ENCODE results near the gene CRKL.

Gene CRKL

DNA sequence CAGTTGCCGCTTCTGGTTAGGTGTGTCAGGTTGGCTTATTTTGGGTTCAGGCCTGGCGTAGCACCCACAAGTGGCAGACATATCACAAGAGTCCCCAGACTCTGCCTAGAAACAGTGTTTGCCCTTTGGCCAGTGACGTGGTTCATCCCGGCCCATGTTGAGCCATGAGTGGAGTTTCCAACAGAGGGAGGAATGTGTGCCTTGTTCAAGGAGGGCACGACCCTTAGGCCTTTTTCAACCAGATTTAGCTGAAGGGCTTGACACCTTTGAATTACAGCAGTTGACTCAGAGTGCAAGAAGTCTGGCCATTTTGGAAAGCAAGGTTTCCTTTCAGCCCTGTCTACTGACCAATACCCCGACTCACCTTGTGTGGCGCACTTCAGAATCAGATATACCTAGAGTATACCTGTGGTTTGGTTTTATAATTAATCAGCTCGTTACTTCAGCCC is 34.7 kb downstream of the CRKL start:
- no peak for DNase-seq (ENCODE audit: low spot score)

DNA sequence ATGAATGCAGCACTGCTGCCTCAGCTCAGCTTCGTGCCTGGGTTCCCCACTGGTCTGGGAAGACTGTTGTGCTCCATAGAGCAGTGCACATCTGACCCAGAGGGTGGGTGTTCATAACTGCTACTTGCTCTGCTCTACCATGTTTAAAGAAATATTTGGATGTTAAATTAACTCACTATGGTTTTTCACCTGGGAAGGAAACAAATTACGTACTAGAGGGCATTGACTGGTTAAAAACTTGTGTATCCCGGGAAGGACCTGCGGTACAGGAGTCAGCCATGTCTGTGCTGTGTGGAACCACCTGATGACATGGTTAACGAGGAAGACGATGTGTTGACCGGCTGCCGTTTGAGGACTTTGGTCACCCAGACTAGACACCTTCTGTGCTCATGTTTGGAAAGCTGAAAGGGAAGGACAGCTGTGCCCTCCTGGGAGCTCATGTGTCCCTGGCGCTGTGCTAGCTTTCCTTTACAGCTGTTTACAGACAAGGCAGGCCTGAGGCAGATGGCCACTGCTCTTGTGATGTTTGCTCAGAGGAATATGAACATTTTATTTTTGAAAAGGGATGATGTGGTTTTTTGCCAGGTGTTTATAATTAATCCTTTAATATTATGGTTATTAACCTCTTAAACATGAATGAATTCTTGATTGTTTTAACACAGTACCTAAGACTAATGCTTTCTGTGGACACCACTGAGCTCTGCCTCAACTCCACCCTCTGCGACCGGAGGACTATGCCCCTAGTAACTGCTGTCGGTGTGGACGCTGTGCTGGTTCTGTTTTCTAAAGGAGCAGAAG is 35.5 kb downstream of the CRKL start:
- DNase-seq (ENCODE audit: low spot score), result no peak

DNA sequence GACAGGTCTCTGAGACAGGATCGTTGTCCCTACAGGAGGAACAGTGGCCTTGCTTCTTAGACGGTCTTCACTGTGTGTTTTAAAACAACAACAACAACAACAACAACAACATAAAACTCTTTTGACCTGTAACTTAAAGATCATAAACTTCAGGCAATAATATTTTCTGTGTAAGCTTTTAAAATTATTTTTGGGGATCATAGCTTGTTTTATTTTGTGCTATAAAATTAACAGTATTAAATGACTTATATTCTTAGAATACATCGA is 36.1 kb downstream of the CRKL start:
- no peak for DNase-seq (ENCODE audit: low spot score)

DNA sequence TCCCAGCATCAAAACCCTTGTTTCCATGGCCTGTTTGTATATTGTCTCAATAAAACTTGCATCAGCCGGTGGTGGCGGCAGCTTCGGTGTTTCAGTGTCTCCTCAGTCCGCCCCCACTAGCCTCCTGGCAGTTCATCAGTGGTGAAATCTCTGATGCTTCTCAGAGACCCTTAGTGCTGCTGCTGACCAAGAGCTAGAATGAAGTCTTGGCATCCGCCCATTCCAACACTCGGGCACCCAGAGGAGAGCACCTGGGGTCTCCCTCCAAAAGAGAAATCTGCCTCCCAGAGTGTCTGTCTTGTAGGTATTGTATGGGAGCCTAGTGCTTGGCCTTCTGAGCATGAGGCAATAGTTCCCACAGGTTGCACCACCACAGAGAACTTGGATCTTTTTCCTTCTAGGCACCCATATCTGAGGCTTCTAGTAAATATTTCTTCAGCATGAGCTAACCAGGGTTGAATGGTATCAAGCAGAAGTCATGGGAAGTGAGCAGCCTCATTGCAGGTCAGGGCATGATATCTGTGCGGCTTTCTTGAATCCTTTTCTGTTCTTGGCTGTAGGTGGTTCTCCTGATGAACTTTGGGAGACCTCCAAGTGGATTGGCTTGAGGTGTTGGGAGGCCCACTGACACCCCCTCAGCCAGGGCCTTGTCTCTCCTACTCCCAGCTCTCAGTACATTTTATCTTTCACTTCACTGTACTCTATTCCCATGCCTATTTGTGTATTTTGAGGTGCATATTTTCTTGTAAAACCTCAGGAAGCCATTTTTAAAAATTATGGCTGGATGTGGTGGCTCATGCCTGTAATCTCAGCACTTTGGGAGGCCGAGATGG is 36.7 kb downstream of the CRKL start:
- no peak for DNase-seq (ENCODE audit: low spot score)

DNA sequence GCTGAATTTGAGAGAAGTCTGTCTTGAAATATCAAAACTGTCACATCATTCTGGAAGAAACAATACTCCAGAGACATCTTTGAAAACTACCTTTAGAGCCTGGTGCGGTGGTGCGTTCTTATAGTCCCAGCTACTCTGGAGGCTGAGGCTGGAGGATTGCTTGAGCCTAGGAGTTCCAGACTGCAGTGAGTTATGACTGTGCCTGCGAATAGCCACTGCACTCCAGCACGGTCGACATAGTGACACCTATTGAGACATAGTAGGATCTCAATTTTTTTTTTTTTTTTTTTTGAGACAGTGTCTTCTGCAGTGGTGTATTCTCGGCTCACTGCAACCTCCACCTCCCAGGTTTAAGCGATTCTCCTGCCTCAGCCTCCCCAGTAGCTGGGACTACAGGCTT is 38.3 kb downstream of the CRKL start:
- DNase-seq (ENCODE audit: low spot score), result no peak

DNA sequence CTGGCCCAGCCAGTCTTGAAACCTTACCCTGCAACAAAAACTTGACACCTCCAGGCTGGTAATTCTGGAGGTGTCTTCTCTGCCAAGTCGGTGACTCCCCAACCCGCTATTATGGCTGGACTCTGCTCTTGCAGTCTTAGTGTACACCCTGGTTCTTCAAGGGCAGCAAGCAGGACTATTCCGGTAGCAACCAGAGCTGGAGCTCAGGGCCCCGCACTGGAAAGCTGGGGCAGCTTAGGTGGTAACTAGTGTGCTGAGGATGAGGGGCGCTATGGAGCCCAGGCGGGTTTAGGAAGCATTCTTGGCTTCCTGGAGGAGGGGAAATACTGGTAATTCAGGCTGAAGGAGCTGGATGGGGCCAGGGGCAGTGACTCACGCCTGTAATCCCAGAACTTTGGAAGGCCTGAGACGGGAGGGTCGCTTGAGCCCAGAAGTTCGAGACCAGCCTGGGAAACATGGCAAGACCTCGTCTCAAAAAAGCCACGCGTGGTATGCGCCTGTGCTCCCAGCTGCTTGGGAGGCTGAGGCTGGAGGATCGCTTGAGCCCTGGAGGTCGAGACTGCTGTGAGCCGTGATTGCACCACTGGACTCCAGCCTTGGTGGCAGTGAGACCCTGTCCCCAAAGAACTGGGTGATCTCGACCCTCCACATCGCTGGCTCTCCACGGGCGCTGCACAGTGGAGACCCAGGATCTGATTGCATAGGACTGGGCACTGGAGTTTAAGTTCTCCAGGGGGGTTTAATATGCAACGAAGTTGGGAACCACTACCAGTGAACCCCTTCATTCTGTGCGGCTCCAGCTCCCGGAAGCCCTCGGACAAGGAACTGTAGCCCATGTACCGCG is 39.3 kb downstream of the CRKL start:
- DNase-seq (ENCODE audit: low spot score), result no peak

DNA sequence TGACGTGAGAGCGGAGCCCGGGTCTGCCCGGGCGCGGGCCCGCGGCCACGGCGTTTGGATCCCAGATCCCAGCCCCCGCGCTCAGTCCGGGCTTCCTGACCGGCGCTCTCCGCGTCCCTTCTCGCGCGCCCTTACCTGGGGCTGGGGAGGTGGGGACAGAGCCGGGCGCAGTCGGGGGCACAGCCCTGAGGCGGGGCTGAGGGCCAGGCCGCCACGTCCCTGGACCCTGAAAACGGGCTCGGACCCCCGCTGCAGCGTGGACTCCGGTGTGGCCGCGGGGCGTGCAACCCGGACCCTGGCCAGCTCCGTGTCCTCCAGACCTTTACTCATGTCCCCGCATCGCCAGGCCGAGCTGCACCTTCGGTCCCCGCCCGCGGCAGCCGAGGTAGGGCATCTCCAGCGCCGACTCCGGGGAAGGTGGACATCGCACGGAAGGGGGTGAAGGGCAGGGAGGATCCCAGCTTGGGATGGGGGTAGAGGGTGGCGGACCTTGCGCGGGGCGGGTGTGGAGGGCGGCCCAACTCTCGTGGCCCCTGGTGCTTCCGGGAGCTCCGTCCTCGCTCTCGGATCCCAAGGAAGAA is 40.0 kb downstream of the CRKL start:
- DNase-seq (ENCODE audit: low spot score), result no peak

DNA sequence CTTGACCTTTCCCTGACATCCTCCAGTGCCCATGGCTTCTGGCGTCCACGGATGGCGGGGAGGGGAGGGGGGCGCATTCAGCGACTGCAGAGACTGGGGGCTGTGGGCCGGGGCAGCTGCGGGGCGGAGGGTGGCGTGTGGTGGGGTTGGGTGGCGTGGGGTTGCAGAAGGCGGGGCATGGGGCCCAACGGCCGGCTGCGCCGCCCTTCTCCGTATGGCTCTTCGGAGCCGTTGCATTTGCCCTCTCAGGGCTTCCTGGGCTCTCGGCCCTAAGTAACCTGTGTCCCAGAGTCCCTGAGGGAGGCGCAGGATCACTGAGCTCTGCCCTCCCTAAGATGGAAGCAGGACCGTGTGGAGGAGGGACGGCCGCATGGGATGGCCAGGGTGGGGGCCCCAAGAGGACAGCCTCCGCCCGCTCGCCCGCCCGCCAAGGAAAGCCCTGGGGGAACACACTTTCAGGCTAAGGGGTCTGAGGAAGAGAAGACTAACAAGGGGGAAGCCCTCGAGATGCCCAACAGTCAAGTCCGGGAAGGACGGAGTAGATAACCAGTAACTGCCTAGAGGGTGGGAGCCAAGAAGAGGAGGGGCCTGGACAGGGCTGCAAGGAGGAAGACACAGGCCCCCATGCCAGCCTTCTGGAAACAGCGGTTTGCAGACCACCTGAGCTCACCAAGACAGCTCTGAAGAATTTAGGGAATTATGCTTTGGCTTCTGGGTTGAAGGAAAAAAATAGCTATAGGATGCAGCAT is 40.6 kb downstream of the CRKL start:
- DNase-seq (ENCODE audit: low spot score), result no peak

DNA sequence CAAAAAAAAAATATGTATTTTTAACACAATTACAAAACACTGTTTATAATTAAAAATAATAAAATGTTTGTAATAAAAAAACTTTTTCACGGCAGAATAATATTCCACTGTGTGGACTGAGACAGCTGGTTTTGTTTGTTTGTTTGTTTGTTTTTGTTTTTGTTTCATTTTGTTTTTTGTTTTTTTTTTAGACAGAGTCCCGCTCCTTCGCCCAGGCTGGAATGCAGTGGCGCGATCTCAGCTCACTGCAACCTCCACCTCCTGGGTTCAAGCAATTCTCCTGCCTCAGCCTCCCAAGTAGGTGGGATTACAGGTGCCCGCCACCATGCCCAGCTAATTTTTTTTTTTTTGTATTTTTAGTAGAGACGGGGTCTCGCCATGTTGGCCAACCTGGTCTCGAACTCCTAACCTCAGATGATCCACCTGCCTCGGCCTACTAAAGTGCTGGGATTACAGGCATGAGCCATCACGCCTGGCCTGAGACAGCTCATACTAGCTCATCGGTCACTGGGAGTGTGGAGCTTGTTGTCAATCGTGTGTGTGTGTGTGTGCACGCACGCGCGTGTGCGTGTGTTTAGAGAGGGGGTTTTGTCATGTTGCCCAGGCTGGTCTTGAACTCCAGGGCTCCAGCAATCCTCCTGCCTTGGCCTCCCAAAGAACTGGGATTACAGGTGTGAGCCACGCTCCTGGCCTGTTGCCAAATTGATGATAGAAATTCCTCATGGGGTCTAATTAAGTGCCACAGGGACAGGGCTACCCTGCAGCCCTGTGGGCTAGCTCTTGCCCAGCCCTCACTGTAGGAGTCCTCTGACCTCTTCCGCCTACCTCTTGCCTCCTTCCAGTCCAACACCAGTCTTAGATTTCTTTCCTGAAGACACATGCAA is 42.6 kb downstream of the CRKL start:
- no peak for DNase-seq (ENCODE audit: low spot score)

DNA sequence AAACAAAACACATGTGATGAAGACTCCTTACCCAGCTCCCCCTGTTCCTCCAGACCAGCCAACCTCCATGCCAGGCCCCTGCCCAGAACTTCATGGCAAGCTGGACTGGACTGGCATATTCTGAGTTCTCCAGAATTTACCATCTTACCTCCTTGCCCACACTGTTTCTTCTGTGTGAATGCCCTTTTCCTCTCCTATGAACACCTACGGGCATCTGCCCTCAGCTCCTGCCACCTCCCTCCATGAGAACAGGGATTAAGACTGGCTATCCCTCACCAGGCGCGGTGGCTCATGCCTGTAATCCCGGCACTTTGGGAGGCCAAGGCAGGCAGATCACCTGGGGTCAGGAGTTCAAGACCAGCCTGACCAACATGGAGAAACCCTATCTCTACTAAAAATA is 43.4 kb downstream of the CRKL start:
- DNase-seq (ENCODE audit: low spot score), result no peak

DNA sequence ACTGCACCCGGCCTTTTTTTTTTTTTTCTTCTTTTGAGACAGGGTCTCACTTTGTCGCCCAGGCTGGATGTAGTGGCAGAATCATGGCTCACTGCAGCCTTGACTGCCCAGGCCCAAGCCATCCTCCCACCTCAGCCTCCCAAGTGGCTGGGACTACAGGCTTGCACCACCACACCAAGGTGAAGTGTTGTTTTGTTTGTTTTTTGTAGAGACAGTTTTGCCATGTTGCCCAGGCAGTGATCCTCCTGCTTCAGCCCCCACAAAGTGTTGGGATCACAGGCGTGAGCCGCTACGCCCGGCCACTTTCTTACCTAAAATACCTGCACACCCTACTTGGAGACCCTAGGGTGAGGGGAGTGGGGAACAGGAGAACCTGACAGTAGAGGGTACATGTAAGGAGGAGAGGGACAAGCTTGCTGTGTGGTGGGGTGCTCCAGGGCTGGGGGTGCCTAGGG is 45.3 kb downstream of the CRKL start:
- DNase-seq (ENCODE audit: low spot score), result no peak

DNA sequence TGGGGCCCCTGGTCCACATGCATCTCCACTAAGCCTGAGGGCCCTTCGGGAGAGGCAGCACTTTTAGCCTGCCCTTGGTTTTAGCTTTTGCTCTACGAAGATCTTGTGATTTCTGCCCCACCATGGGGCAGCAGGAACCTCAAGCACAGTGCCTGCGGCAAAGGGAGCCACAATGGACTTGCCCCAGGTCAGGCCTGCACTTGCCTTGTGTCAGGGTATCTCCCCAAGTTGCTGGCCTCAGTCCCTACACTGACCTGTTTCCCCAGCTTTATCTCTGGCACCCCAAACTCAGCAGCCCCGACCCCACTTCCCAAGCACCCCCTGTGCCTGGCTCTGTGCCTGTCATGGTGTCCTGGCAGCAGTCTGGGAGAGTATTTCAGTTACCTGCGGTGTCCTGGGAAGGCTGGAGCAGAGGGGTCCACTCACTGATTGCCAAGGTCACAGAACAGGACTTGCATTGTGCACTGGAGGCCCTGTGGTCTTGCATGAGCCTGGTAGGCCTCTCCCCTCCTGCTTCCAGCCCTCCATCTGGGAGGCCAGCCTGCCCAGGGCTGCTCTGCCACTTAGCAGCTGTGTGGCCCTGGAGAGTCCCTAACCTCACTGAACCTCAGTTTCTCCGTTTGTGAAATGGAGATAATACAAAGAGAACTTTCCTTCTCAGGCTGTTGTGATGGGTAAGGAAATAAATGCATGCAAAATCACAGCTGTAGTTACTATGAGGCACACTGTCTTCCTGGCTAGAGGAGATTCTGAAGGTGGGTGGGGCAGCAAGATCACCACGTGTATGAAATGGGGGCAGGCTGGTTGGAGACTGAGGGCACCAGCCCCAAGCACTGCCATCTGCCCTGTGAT is 46.2 kb downstream of the CRKL start:
- DNase-seq (ENCODE audit: low spot score), result no peak

DNA sequence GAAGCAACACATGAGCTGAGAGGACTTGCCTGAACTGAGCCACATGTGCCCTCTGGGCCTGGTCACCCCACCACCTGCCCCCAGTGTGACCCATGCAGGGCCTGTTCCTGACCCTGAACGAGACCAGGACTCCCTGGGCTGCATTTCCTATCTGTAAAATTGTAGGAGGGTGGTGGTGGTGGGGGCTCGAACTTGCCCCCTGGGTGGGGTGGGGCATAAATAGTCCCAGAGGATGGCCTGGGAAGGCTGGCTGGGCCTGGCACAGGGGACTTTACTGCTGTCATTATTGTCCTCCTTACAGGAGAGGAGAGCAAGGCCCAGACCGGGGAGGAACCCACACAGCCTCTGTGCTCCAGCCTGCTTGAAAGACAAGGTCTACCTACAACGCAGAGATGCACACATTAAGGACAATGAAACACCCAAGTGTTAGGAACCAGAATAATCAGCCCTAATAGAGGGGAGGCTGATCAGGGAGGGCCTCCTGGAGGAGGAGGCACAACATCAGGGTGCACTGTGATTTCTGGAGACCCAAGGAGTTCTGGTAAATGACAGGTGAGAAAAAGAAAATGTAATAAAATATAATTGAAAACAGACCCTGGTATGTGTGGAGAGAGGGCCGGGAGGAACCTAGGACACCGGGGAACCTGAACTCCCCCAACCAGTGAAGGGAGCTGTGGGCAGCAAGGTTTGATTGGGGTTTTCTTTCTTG is 47.0 kb downstream of the CRKL start:
- no peak for DNase-seq (ENCODE audit: low spot score)

DNA sequence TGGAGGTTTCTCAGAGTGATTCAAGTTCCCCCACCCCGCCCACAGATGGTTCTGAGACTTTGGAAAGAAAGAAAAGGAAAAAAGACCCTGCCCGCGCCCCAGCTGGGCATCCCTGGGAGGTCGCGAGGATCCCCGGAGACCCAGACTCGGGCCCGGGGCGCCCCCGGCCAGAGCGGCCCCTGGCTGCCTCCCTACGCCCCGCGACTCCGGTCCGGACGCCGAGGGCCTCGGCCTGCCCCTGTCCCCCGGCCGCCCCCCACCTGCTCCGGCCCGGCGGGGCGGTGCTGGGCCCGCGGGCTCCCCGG is 47.5 kb downstream of the CRKL start:
- DNase-seq (ENCODE audit: low spot score), result no peak

DNA sequence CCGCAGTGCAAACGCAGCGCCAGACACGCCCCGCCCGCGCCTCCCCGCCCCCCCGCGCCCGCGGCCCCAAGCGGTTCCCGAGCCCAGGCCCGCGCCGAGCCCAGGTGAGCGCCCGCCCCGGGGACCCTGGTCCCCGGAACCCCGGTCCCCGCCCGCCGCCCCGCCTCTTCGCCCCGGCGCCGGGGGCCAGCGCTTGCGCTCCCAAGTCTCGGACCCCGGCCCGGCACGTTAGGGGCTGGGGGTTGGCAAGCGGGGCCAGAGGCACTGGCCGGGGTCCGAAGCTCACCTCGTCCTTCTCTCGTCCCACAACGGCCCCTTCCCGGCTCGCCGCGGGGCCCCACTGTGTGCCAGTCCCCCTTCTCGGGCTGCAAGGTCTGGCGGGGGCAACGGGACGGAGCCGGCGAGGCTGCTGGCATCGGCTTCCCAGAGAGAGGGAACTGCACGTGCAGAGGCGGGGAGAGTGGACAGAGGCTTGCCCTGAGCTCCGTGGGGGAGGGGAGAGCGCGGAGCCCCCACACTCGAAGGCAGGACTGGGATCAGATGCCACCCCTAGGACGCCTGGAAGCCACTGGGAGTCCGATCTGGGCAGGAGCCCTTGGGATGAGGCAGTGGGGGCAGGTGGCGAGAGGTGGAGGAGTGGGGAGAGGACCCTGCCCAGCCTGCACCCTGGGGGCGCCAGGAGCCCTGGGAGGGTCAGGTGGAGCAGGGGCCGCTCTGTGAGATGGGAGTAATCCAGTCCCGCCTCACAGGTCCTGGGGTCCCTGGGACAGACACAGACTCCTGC is 48.1 kb downstream of the CRKL start:
- DNase-seq (ENCODE audit: low spot score), result no peak

DNA sequence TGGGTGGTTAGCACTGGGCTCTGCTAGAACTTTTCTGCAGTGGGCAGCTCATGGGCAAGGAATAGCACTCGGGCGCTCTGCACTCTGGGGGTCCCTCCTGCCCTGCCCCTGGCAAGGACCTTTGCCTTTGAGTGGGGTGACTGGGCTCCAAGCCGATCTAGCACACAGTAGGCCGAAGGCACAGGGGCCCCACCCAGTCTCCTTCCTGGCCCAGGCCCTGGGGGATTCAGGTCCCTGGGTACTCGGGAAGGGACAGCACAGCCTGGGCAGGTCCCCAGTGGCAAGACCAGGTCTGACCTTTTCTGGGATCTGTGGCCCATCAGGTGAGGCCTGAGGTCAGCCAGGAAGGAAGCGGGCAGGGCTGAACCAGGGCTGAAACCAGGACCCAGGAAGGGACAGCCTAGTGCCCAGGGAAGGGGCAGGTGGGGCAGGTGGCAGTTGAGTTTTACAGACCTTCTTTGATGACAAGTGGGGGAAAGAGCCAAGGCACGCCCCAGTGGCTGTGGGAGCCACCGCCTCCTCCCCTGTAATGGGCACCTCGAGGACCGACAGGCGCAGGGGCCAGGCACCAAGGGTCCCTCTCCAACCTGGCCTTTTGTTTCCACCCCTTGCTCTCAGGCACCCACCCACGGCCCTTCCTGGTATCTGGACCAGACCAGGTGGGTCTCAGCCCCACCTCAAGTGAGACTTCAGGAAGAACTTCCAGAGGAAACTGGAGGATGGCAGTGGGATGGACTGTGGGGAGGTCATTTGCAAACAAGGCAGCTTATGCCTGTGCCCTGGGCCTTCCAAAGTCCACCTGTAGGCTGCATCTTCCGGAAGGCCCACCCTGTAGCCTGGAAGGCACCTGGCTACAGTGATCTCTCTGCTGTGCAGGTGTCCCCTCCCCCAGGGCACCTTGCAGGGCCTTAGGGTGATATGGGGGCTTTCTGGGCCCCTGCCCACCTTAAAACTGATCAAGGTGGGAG is 49.0 kb downstream of the CRKL start:
- no peak for DNase-seq (ENCODE audit: low spot score)
